Activated naive CD4-positive, alpha-beta T cell treated with anti-CD3 and anti-CD28 coated beads for 36 hours (primary cell): ENCODE measurements around the gene WDR54. TPM values are rescaled to one million over a fixed set of nuclear protein-coding genes. Genes with fewer than 3 reads are reported as not detected.
"Not testable (repeated sequence)": the region's sequence is repeated elsewhere in the genome, so short reads cannot be mapped to it uniquely, and the experiment has no call there.

ENCODE experiments used
- CTCF ChIA-PET: fragments of 350-600 bp; sonication (Branson Sonifier 250); formaldehyde crosslinking; loops from one replicate; lab custom pipeline; 2021; ENCODE audit warnings: antibody characterized with exemption; lab: Charles Lee
- DNase-seq: peaks from one replicate; pipeline ENCODE4 v3.0.0-alpha.2; 2020
- H3K27ac Mint-ChIP-seq: one replicate; pipeline ENCODE4 v1.8.0; 2021; ENCODE audit warnings: mild to moderate bottlenecking, mixed read lengths
- H3K27me3 Mint-ChIP-seq: one replicate; pipeline ENCODE4 v1.8.0; 2021; ENCODE audit warnings: low read depth, mixed read lengths
- H3K36me3 Mint-ChIP-seq: one replicate; pipeline ENCODE4 v1.8.0; 2021; ENCODE audit warnings: low read depth, mixed read lengths
- H3K4me1 Mint-ChIP-seq: one replicate; pipeline ENCODE4 v1.8.0; 2021; ENCODE audit warnings: low read depth, mixed read lengths
- H3K4me3 Mint-ChIP-seq: one replicate; pipeline ENCODE4 v1.8.0; 2021; ENCODE audit warnings: mild to moderate bottlenecking, moderate library complexity, mixed read lengths
- H3K9me3 Mint-ChIP-seq: one replicate; pipeline ENCODE4 v1.8.0; 2021; ENCODE audit warnings: mixed read lengths
- intact Hi-C: fragments of 100-400 bp; cut with micrococcal nuclease; formaldehyde crosslinking; loops from one replicate; pipeline ENCODE4 v1.15.1; 2023
- total RNA-seq, 2 experiments: library from RNA; stranded (reverse); gene quantifications; one replicate each; pipeline ENCODE4 v1.2.3, GENCODE V29; 2021

Gene WDR54
- total RNA-seq, 2 experiments from 2014 or later = 67.2 to 70.8 TPM

GRCh38 chr2:74461187-74462053, 39.9 kb downstream of the WDR54 start:
- Mint-ChIP-seq H3K27ac (no peak overlapping the region), H3K27me3 (no peaks in the 10 kb centered on the region), H3K36me3 (peaks cover 6% of the 10 kb centered on the region), H3K9me3 (no peaks in the 10 kb centered on the region), H3K4me3 (no peak overlapping the region), H3K4me1 (peaks cover 35% of the 10 kb centered on the region)
- DNase-seq = no peak
- intact Hi-C loops = no loop called here
- CTCF ChIA-PET = interaction anchor here (0.7 to 1.9 kb wide), 2 partner anchors 21 to 126 kb away, joined by 3 to 7 read pairs; partner anchors contain the start of genes CCDC142 and TTC31

- Mint-ChIP-seq H3K4me1 (peaks cover 27% of the 10 kb centered on the region), H3K36me3 (peaks cover 4% of the 10 kb centered on the region), H3K27ac (no peak overlapping the region), H3K4me3 (no peak overlapping the region), H3K9me3 (no peaks in the 10 kb centered on the region), H3K27me3 (no peaks in the 10 kb centered on the region)
- CTCF ChIA-PET = interaction anchor here (0.6 to 1.9 kb wide), 4 partner anchors 10 to 126 kb away, joined by 3 to 7 read pairs (median 3); partner anchors contain the start of genes CCDC142, MRPL53 and TTC31
- DNase-seq = no peak
- intact Hi-C loops = no loop called here
These were observed 40.7 kb downstream of the WDR54 start for GRCh38 chr2:74462054-74462785.

- CTCF ChIA-PET = interaction anchor here (0.6 to 1.5 kb wide), 2 partner anchors 10 to 17 kb away, joined by 3 read pairs; partner anchors contain the start of gene MRPL53
- H3K27ac Mint-ChIP-seq = no peak overlapping the region
- peaks cover 2% of the 10 kb centered on the region for H3K36me3 Mint-ChIP-seq
- no peaks in the 10 kb centered on the region for H3K9me3 Mint-ChIP-seq
- H3K4me1 Mint-ChIP-seq = peaks cover 26% of the 10 kb centered on the region
- intact Hi-C loops = no loop called here
- no peak overlapping the region for H3K4me3 Mint-ChIP-seq
- no peak for DNase-seq
- H3K27me3 Mint-ChIP-seq = no peaks in the 10 kb centered on the region
These were observed 41.2 kb downstream of the WDR54 start for GRCh38 chr2:74462786-74463105.

GRCh38 chr2:74464406-74464805, 42.9 kb downstream of the WDR54 start:
- intact Hi-C loops = no loop called here
- Mint-ChIP-seq H3K27me3 (no peaks in the 10 kb centered on the region), H3K27ac (peak overlapping the region; percentile 75), H3K36me3 (peaks cover 2% of the 10 kb centered on the region), H3K4me3 (peak overlapping the region; percentile 99), H3K9me3 (no peaks in the 10 kb centered on the region), H3K4me1 (peaks cover 24% of the 10 kb centered on the region)
- no peak for DNase-seq
- CTCF ChIA-PET = interaction anchor here (1.0 kb wide), 1 partner anchor 125 kb away, joined by 3 read pairs; no protein-coding TSS in a partner anchor

- intact Hi-C loops, DNase-seq, H3K27me3 Mint-ChIP-seq, H3K9me3 Mint-ChIP-seq: not testable (repeated sequence)
- peak overlapping the region; percentile 33 for H3K27ac Mint-ChIP-seq
- CTCF ChIA-PET = interaction anchor here (2.9 kb wide), 1 partner anchor 12 kb away, joined by 31 read pairs; the partner anchor contains the start of genes CCDC142 and TTC31
- H3K4me1 Mint-ChIP-seq = peaks cover 24% of the 10 kb centered on the region
- peaks cover 18% of the 10 kb centered on the region for H3K36me3 Mint-ChIP-seq
- H3K4me3 Mint-ChIP-seq = peak overlapping the region; percentile 49
These were observed 49.2 kb downstream of the WDR54 start for GRCh38 chr2:74470742-74471141.

- peak overlapping the region; percentile 98 for H3K4me3 Mint-ChIP-seq
- H3K27ac Mint-ChIP-seq = peak overlapping the region; percentile 98
- no peaks in the 10 kb centered on the region for H3K27me3 Mint-ChIP-seq
- no peaks in the 10 kb centered on the region for H3K9me3 Mint-ChIP-seq
- intact Hi-C loops = loop anchor here (1.0 kb wide), 3 partner anchors 12 to 17 kb away; partner anchors contain the start of genes TTC31 and WBP1
- H3K4me1 Mint-ChIP-seq = peaks cover 20% of the 10 kb centered on the region
- CTCF ChIA-PET = interaction anchor here (0.6 to 2.9 kb wide), 3 partner anchors 9 to 624 kb away, joined by 3 to 31 read pairs (median 3); partner anchors contain the start of genes CCDC142 and TTC31
- peaks cover 18% of the 10 kb centered on the region for H3K36me3 Mint-ChIP-seq
- DNase-seq = no peak
These were observed 50.0 kb downstream of the WDR54 start for GRCh38 chr2:74471332-74472065.

- H3K27me3 Mint-ChIP-seq = no peaks in the 10 kb centered on the region
- H3K9me3 Mint-ChIP-seq = no peaks in the 10 kb centered on the region
- CTCF ChIA-PET = interaction anchor here (0.6 to 2.9 kb wide), 5 partner anchors 9 to 624 kb away, joined by 3 to 31 read pairs (median 3); partner anchors contain the start of genes CCDC142 and TTC31
- intact Hi-C loops = loop anchor here (1.0 kb wide), 3 partner anchors 11 to 18 kb away; partner anchors contain the start of genes TTC31 and WBP1
- peaks cover 18% of the 10 kb centered on the region for H3K36me3 Mint-ChIP-seq
- peak; percentile 97 for DNase-seq
- peak within 1 kb of the TSS; percentile 98 for H3K4me3 Mint-ChIP-seq
- peaks cover 20% of the 10 kb centered on the region for H3K4me1 Mint-ChIP-seq
- H3K27ac Mint-ChIP-seq = peak within 1 kb of the TSS; percentile 98
These were observed 50.8 kb downstream of the WDR54 start, which contains the start of gene MRPL53 for GRCh38 chr2:74472086-74472944. TSS of gene MRPL53 (minus strand) at chr2:74472680. CDS start at chr2:74472660, 20 bp downstream.

GRCh38 chr2:74472945-74473258, 51.4 kb downstream of the WDR54 start:
- peak overlapping the region; percentile 98 for H3K27ac Mint-ChIP-seq
- DNase-seq = no peak
- intact Hi-C loops = loop anchor here (1.0 kb wide), 3 partner anchors 10 to 19 kb away; partner anchors contain the start of genes TTC31 and WBP1
- H3K27me3 Mint-ChIP-seq = no peaks in the 10 kb centered on the region
- H3K9me3 Mint-ChIP-seq = no peaks in the 10 kb centered on the region
- CTCF ChIA-PET = interaction anchor here (1.0 to 2.9 kb wide), 4 partner anchors 9 to 143 kb away, joined by 3 to 31 read pairs (median 4); partner anchors contain the start of genes CCDC142 and TTC31
- H3K36me3 Mint-ChIP-seq = peaks cover 18% of the 10 kb centered on the region
- H3K4me3 Mint-ChIP-seq = peak overlapping the region; percentile 98
- H3K4me1 Mint-ChIP-seq = peaks cover 20% of the 10 kb centered on the region

GRCh38 chr2:74474481-74474880, 53.0 kb downstream of the WDR54 start:
- Mint-ChIP-seq H3K27me3 (no peaks in the 10 kb centered on the region), H3K27ac (no peak overlapping the region), H3K4me3 (peak overlapping the region; percentile 12), H3K4me1 (peaks cover 23% of the 10 kb centered on the region), H3K36me3 (peaks cover 21% of the 10 kb centered on the region), H3K9me3 (no peaks in the 10 kb centered on the region)
- no peak for DNase-seq
- intact Hi-C loops = loop anchor here (2.0 kb wide), 1 partner anchor 142 kb away; no protein-coding TSS in a partner anchor
- CTCF ChIA-PET = interaction anchor here (0.7 to 1.1 kb wide), 3 partner anchors 9 to 139 kb away, joined by 3 to 4 read pairs (median 4); partner anchors contain the start of genes CCDC142 and TTC31

- H3K9me3 Mint-ChIP-seq = no peaks in the 10 kb centered on the region
- H3K36me3 Mint-ChIP-seq = peaks cover 22% of the 10 kb centered on the region
- CTCF ChIA-PET = interaction anchor here (0.9 to 1.2 kb wide), 6 partner anchors 8 to 140 kb away, joined by 3 to 5 read pairs (median 4); partner anchors contain the start of genes CCDC142, TTC31 and WBP1
These were observed 53.4 kb downstream of the WDR54 start for GRCh38 chr2:74474899-74475298.

More at GRCh38 chr2:74474899-74475298, 53.4 kb downstream of the WDR54 start:
- H3K27me3 Mint-ChIP-seq = no peaks in the 10 kb centered on the region
- no peak overlapping the region for H3K4me3 Mint-ChIP-seq
- H3K27ac Mint-ChIP-seq = no peak overlapping the region
- H3K4me1 Mint-ChIP-seq = peaks cover 23% of the 10 kb centered on the region
- no peak for DNase-seq
- intact Hi-C loops = loop anchor here (2.0 kb wide), 1 partner anchor 142 kb away; no protein-coding TSS in a partner anchor
